Measurements from ENCODE around the gene PHLPP1.

DNA sequence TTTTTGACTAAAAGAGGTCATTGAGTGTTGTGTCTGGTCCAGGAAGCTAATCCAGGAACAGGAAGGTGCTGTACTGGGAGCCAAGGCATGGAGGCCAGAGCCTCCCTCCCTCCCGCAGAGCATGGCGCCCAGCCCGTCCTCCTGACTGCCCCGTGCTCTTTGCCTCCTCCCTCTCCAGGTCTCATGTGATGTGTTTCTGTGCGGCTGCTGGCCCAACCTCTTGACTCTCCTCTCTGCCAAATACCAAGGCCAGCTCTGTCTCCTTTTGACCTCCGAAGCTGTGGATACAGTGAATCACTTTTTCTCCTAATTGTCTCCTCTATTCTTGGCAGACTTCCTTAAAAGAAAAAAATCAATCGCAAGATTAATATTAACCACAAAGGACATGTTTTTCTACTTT, 284.1 kb downstream of the PHLPP1 start:
- TF ChIP-seq, protein P1, sequence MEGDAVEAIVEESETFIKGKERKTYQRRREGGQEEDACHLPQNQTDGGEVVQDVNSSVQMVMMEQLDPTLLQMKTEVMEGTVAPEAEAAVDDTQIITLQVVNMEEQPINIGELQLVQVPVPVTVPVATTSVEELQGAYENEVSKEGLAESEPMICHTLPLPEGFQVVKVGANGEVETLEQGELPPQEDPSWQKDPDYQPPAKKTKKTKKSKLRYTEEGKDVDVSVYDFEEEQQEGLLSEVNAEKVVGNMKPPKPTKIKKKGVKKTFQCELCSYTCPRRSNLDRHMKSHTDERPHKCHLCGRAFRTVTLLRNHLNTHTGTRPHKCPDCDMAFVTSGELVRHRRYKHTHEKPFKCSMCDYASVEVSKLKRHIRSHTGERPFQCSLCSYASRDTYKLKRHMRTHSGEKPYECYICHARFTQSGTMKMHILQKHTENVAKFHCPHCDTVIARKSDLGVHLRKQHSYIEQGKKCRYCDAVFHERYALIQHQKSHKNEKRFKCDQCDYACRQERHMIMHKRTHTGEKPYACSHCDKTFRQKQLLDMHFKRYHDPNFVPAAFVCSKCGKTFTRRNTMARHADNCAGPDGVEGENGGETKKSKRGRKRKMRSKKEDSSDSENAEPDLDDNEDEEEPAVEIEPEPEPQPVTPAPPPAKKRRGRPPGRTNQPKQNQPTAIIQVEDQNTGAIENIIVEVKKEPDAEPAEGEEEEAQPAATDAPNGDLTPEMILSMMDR (IDR thresholded peaks at IDR 0.05), result no peak
- TF ChIP-seq POLR2A (IDR thresholded peaks at IDR 0.05), result no peak
